AG04450 (cell line): ENCODE results near the gene CEP85. TPM values are rescaled to one million over a fixed set of nuclear protein-coding genes. Genes with fewer than 3 reads are reported as not detected.
"Not testable (repeated sequence)": the region's sequence is repeated elsewhere in the genome, so short reads cannot be mapped to it uniquely, and the experiment has no call there.

ENCODE experiments used
- CTCF ChIA-PET: fragments of 300-600, 350-600 bp; formaldehyde crosslinking; extraction: SDS; loops from one replicate; lab custom pipeline; 2022; ENCODE audit warnings: antibody characterized with exemption, inconsistent platforms; lab: Charles Lee
- POLR2A ChIA-PET: fragments of 350-600 bp; formaldehyde crosslinking; extraction: SDS; loops from one replicate; lab custom pipeline; 2021; ENCODE audit warnings: antibody characterized with exemption, inconsistent platforms; lab: Yijun Ruan, JAX
- DNase-seq: peaks from one replicate; pipeline ENCODE4 v3.0.0-alpha.2; 2011; ENCODE audit warnings: low read depth, low spot score
- H3K27ac ChIP-seq: one replicate; pipeline ENCODE4 v1.5.1; 2012; ENCODE audit warnings: low read depth, low read length, control low read depth
- H3K27me3 ChIP-seq: one replicate; pipeline ENCODE4 v1.6.0; 2012; ENCODE audit warnings: low read length; ENCODE audit not compliant: control insufficient read depth, insufficient read depth
- H3K4me3 ChIP-seq: 2 replicates; pipeline ENCODE4 v1.5.1; 2011; ENCODE audit warnings: mild to moderate bottlenecking, low read depth, low read length, control low read depth
- H3K9me3 ChIP-seq: 2 replicates; pipeline ENCODE4 v1.5.1; 2012; ENCODE audit warnings: low read length; ENCODE audit not compliant: control insufficient read depth, insufficient read depth
- polyA plus RNA-seq: library from polyadenylated mRNA; depleted of rRNA; stranded (reverse); fragments of >200 nt; gene quantifications from 2 replicates; pipeline ENCODE4 v1.2.3, GENCODE V29; 2011
- TF ChIP-seq, protein P1 (sequence below): IDR thresholded peaks from 2 replicates; pipeline ENCODE4 v1.5.1; 2011; ENCODE audit warnings: low read depth, low read length, control low read depth, inconsistent platforms

Gene CEP85
- polyA plus RNA-seq, 1 experiment: 5.8 TPM

DNA sequence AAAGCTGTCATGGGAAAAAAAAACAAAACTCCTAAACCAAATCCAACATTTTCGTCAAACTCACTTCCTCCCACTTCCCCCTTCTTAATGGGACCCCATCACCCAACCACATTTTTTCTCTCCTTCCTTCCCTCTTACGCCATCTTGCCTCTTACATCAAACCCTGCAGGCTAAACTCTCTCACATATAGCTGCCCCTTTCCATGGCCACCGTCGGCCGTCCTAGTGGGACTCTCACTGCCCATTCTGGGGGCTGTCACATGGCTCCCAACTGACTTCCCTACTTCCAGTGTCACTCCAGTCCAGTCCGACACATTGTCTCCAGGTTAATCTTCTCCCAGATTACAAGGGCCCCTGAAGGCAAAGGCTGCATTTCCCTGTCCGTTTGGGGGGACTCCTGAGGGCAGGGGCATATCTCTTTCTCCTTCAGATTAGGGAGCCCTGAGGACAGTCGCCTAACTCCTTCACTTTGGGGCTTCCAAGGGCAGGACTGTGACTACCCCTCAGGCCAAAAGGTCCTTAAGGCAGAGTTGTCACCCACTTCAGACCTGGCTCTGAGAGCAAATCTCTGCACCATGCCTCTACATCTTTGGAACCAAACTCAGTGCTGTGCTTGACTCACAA lies 71.8 kb downstream of the CEP85 start:
- Histone ChIP-seq H3K27ac (peak overlapping the region; percentile 31), H3K9me3 (peaks cover 4% of the 10 kb centered on the region; the same call in 1 of the 2 replicates), H3K27me3 (no peaks in the 10 kb centered on the region), H3K4me3 (peak overlapping the region; percentile 93)
- TF ChIP-seq, protein P1, sequence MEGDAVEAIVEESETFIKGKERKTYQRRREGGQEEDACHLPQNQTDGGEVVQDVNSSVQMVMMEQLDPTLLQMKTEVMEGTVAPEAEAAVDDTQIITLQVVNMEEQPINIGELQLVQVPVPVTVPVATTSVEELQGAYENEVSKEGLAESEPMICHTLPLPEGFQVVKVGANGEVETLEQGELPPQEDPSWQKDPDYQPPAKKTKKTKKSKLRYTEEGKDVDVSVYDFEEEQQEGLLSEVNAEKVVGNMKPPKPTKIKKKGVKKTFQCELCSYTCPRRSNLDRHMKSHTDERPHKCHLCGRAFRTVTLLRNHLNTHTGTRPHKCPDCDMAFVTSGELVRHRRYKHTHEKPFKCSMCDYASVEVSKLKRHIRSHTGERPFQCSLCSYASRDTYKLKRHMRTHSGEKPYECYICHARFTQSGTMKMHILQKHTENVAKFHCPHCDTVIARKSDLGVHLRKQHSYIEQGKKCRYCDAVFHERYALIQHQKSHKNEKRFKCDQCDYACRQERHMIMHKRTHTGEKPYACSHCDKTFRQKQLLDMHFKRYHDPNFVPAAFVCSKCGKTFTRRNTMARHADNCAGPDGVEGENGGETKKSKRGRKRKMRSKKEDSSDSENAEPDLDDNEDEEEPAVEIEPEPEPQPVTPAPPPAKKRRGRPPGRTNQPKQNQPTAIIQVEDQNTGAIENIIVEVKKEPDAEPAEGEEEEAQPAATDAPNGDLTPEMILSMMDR: no peak
- POLR2A ChIA-PET: no interaction called here
- no peak for DNase-seq
- CTCF ChIA-PET: interaction anchor here (1.0 to 2.6 kb wide), 5 partner anchors 16 to 112 kb away, joined by 3 to 15 read pairs (median 3); no protein-coding TSS in a partner anchor

DNA sequence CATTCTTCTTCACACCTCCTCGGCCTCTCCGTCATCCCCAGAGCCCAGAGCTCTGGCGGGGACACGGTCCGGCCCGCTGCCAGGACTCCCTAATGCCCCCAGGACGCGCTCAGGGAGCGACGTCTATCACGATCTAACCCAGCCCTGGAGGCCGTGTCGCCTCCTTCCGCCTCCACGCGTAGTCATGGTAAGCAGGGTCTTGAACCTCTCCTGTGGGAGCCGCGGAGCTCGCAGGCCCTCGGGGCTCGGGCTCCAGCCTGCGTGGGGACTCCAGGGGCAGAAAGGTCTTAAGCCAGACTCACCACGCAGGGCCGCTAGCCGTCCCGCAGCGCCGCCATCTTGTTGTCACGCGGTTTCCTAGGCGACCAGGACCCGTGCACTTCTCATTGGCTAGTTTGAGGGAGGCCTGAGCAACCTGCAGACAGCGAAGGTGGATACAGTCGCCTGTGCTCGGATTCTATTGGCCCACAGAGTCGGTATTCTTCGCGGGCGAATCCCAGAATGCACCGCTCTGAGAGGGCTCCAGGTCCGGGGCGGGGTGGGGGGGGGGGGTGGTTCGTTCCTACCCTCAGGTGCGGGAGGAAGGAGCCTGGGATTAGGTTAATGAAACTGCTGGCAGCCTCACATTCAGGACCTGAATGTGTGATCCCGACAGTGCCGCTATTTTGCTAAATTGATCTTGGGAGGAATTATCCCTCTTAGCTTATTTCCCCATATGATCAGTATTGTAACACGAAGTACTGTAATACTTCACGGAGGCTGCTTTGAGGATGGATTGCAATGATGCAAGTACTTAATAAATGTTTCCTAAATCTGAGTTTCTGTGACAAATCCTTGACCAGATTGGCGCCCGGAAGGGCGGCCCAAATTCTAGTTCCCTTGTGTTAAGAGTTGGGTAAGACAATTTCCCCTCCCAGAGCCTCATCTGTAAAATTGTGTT lies 72.6 kb downstream of the CEP85 start, which contains the start of gene UBXN11:
TSS of gene UBXN11 (minus strand) at position 347 of the 940 bp plus-strand sequence. CDS start 3,753 bp downstream, outside the sequence.
- CTCF ChIA-PET: interaction anchor here (0.5 to 2.6 kb wide), 6 partner anchors 15 to 254 kb away, joined by 3 to 15 read pairs (median 4); no protein-coding TSS in a partner anchor
- no peaks in the 10 kb centered on the region for H3K27me3 ChIP-seq
- peak; percentile 81 for DNase-seq
- POLR2A ChIA-PET: no interaction called here
- TF ChIP-seq, protein P1: peak; percentile 4; the same call in 1 of the 2 replicates
- peaks cover 4% of the 10 kb centered on the region; the same call in 1 of the 2 replicates for H3K9me3 ChIP-seq
- H3K4me3 ChIP-seq: peak within 1 kb of the TSS; percentile 93
- peak within 1 kb of the TSS; percentile 31 for H3K27ac ChIP-seq

DNA sequence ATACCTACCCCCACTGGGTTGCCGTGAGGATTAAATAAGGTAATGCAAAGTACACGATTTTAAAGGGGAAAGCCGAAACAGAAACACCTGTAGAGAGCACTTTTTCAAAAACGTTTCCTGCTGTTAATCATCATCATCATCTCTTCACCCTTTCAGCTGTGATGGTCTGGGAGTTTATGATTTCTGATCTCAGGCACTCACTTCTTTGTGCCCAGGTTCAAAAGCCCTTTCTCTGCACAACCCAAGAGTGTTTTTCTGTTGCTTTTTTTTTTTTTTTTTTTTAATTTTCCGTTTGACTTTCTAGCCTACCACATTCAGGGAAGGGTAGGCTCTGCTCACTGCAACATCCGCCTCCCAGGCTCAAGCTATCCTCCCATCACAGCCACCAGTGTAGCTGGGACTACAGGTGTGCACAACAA lies 73.4 kb downstream of the CEP85 start:
- TF ChIP-seq, protein P1: no peak
- H3K27ac ChIP-seq: no peak overlapping the region
- no peak for DNase-seq
- H3K4me3 ChIP-seq: no peak overlapping the region
- CTCF ChIA-PET: interaction anchor here (0.7 to 1.6 kb wide), 4 partner anchors 31 to 255 kb away, joined by 4 to 10 read pairs (median 4); no protein-coding TSS in a partner anchor
- POLR2A ChIA-PET: no interaction called here
- peaks cover 2% of the 10 kb centered on the region for H3K27me3 ChIP-seq
- peaks cover 4% of the 10 kb centered on the region; the same call in 1 of the 2 replicates for H3K9me3 ChIP-seq

DNA sequence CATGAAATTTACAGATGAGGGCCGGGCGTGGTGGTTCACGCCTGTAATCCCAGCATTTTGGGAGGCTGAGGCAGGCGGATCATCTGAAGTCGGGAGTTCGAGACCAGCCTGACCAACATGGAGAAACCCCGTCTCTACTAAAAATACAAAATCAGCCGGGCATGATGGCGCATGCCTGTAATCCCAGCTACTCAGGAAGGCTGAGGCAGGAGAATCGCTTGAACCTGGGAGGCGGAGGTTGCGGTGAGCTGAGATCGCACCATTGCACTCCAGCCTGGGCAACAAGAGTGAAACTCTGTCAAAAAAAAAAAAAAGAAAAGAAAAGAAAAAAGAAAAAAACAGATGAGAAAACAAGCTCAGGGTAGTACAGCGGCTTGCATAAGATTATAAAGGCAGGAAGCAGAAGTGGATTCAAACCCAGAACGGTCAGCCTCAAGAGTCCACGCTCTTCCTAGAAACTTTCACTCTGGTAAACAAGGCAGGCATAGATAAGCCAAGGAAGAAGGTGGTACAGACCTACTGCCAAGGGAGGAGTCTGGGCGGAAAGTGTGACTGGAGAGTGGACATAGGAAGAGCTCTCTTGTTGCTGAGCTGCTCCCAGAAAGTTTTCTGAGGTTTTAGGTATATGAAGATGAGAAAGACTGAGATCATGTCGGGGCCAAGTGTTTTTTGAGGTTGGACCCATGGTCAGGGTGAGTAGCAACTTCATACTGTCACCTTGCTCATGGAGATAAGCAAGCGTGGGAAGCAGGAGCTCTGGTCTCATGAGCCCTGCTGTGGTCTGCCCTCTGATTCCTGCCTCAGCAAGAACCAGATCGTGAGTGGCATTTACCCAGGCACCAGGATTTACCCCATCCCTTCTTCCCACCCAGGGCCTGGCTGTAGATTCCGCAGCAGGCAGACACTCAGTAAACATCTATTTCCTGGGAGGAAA lies 74.2 kb downstream of the CEP85 start:
- POLR2A ChIA-PET, H3K4me3 ChIP-seq, H3K27me3 ChIP-seq, H3K27ac ChIP-seq, H3K9me3 ChIP-seq, DNase-seq: not testable (repeated sequence)
- CTCF ChIA-PET: interaction anchor here (0.7 to 1.6 kb wide), 6 partner anchors 13 to 163 kb away, joined by 3 to 4 read pairs (median 4); no protein-coding TSS in a partner anchor
